ENCODE measurements around the gene CLEC12A. TPM values are rescaled to one million over a fixed set of nuclear protein-coding genes. Genes with fewer than 3 reads are reported as not detected.

Gene CLEC12A
- total RNA-seq, 1 donor from 2014 or later = not detected

DNA sequence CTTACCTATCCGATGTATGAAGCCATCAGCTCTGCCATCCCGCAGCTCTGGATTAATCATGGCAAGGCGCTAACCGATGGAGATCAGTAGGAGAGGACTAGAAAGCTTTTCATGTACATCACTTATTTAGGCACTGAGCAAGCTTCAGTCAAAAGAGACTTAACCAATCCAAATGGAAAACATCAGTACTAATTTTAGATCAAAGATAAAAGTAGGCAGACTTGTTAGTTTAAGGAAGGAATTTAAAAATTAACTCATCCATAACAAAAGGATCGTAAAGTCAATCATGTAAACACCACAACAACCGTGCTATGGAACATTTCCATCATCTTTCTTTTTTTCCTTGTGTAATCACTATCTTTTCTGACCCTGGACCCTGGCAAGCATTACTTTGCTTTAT, 38.9 kb upstream of the CLEC12A start, which contains the start of gene CLEC2A:
CLEC2A (minus strand) TSS at position 101 of the 400 bp plus-strand sequence; CDS start at position 60, 41 bp downstream.
- Mint-ChIP-seq H3K36me3 (no peaks in the 10 kb centered on the region), H3K27me3 (ENCODE audit: insufficient read depth, low read depth) (no peaks in the 10 kb centered on the region), H3K4me1 (no peaks in the 10 kb centered on the region), H3K27ac (no peak within 1 kb of the TSS), H3K4me3 (no peak within 1 kb of the TSS), H3K9me3 (no peaks in the 10 kb centered on the region)
- H3K4me3 ChIP-seq = no peak within 1 kb of the TSS
- peak within 1 kb of the TSS; percentile 0 for H2AFZ ChIP-seq (replicated peaks)
- no peaks in the 10 kb centered on the region for H3K79me2 ChIP-seq (ENCODE audit: low read depth)
- H3K4me2 ChIP-seq = no peak within 1 kb of the TSS
- no peaks in the 10 kb centered on the region for H3K9me3 ChIP-seq (ENCODE audit: low read depth)
- no peak for TF ChIP-seq EZH2phosphoT487 (IDR thresholded peaks at IDR 0.05)
- TF ChIP-seq, protein P1, sequence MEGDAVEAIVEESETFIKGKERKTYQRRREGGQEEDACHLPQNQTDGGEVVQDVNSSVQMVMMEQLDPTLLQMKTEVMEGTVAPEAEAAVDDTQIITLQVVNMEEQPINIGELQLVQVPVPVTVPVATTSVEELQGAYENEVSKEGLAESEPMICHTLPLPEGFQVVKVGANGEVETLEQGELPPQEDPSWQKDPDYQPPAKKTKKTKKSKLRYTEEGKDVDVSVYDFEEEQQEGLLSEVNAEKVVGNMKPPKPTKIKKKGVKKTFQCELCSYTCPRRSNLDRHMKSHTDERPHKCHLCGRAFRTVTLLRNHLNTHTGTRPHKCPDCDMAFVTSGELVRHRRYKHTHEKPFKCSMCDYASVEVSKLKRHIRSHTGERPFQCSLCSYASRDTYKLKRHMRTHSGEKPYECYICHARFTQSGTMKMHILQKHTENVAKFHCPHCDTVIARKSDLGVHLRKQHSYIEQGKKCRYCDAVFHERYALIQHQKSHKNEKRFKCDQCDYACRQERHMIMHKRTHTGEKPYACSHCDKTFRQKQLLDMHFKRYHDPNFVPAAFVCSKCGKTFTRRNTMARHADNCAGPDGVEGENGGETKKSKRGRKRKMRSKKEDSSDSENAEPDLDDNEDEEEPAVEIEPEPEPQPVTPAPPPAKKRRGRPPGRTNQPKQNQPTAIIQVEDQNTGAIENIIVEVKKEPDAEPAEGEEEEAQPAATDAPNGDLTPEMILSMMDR (IDR thresholded peaks at IDR 0.05) = no peak
- H3K27ac ChIP-seq = no peak within 1 kb of the TSS
- no peaks in the 10 kb centered on the region for H3K36me3 ChIP-seq
- DNase-seq (ENCODE audit: low spot score) = no peak
- no peak within 1 kb of the TSS for H3K9ac ChIP-seq
- H3K4me1 ChIP-seq = no peaks in the 10 kb centered on the region
- H3F3A ChIP-seq (ENCODE audit: low read depth) = no peaks in the 10 kb centered on the region
- H4K20me1 ChIP-seq (ENCODE audit: low read depth) = no peaks in the 10 kb centered on the region
- no peaks in the 10 kb centered on the region for H3K27me3 ChIP-seq

DNA sequence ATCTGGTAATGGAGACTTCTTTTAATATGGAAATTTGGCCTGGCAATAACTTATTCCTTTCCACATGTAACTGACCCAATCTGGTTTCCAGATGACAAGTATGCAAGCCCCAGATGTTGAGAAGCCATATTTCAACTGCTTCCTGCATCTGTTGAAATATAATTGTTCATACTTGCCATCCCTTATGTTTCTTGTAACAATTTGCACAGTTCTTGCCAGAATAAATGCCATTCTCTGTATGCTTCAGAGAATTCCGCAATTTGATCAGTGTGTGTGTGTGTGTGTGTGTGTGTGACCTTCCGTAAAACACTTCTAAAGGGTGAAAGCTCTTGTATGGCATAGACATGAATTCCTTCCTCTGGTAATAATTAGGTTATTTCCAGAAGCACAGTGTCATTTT, 37.3 kb upstream of the CLEC12A start:
- H2AFZ ChIP-seq (replicated peaks) = no peak overlapping the region
- H3K79me2 ChIP-seq (ENCODE audit: low read depth) = no peaks in the 10 kb centered on the region
- no peak overlapping the region for H3K9ac ChIP-seq
- no peaks in the 10 kb centered on the region for H3K36me3 Mint-ChIP-seq
- DNase-seq (ENCODE audit: low spot score) = no peak
- no peak overlapping the region for H3K27ac ChIP-seq
- no peak overlapping the region for H3K4me3 Mint-ChIP-seq
- H3K9me3 ChIP-seq (ENCODE audit: low read depth) = no peaks in the 10 kb centered on the region
- H3K36me3 ChIP-seq = no peaks in the 10 kb centered on the region
- H3K9me3 Mint-ChIP-seq = no peaks in the 10 kb centered on the region
- no peak overlapping the region for H3K4me2 ChIP-seq
- no peaks in the 10 kb centered on the region for H3K27me3 ChIP-seq
- no peaks in the 10 kb centered on the region for H3K4me1 ChIP-seq
- H4K20me1 ChIP-seq (ENCODE audit: low read depth) = no peaks in the 10 kb centered on the region
- no peaks in the 10 kb centered on the region for H3K27me3 Mint-ChIP-seq (ENCODE audit: insufficient read depth, low read depth)
- H3F3A ChIP-seq (ENCODE audit: low read depth) = no peaks in the 10 kb centered on the region
- no peak overlapping the region for H3K4me3 ChIP-seq
- TF ChIP-seq EZH2phosphoT487 (IDR thresholded peaks at IDR 0.05) (no peak), EZH2 (IDR thresholded peaks at IDR 0.05) (no peak)
- TF ChIP-seq, protein P1 (IDR thresholded peaks at IDR 0.05) = no peak
- no peak overlapping the region for H3K27ac Mint-ChIP-seq
- H3K4me1 Mint-ChIP-seq = no peaks in the 10 kb centered on the region

DNA sequence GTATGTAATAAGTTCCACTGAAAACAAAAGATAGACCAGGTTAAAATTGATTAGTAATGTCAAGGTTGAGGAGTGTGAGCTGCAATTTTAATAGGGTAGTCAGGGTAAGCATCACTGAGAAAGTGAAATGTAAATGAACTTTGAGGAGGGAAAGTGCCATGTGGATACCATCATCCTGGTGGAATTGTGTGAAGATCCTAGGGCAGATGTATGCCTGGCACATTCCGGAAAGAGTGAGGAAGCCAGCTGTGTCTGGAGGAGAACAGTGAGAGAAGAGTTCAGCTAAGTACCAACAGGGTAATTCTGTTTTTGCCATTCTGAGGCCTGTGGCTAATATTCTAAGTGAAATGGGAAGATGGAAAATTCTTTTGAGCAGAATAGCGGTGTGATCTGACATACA, 36.2 kb upstream of the CLEC12A start:
- Histone ChIP-seq H3K79me2 (ENCODE audit: low read depth) (no peaks in the 10 kb centered on the region), H3K9me3 (ENCODE audit: low read depth) (no peaks in the 10 kb centered on the region), H4K20me1 (ENCODE audit: low read depth) (no peaks in the 10 kb centered on the region), H3K4me2 (no peak overlapping the region), H2AFZ (replicated peaks) (no peak overlapping the region), H3K36me3 (no peaks in the 10 kb centered on the region), H3K4me3 (no peak overlapping the region), H3F3A (ENCODE audit: low read depth) (no peaks in the 10 kb centered on the region), H3K9ac (no peak overlapping the region), H3K27ac (no peak overlapping the region), H3K4me1 (no peaks in the 10 kb centered on the region), H3K27me3 (no peaks in the 10 kb centered on the region)
- no peak overlapping the region for H3K27ac Mint-ChIP-seq
- TF ChIP-seq EZH2 (IDR thresholded peaks at IDR 0.05) = no peak
- TF ChIP-seq, protein P1 (IDR thresholded peaks at IDR 0.05) = no peak
- TF ChIP-seq EZH2phosphoT487 (IDR thresholded peaks at IDR 0.05) = no peak
- H3K27me3 Mint-ChIP-seq (ENCODE audit: insufficient read depth, low read depth) = no peaks in the 10 kb centered on the region
- H3K36me3 Mint-ChIP-seq = no peaks in the 10 kb centered on the region
- H3K9me3 Mint-ChIP-seq = no peaks in the 10 kb centered on the region
- no peaks in the 10 kb centered on the region for H3K4me1 Mint-ChIP-seq
- H3K4me3 Mint-ChIP-seq = no peak overlapping the region
- no peak for DNase-seq (ENCODE audit: low spot score)
